BE2C (cell line): Measurements from ENCODE around the gene STAT6.

Source experiments
- DNase-seq: peaks from one replicate; pipeline ENCODE4 v3.0.0-alpha.2; 2020
- H3K27me3 ChIP-seq: fragments of 250-450 bp; sonication (Bioruptor Pico); 2 replicates; pipeline ENCODE4 v1.5.1; 2020; ENCODE audit warnings: mild to moderate bottlenecking
- H3K36me3 ChIP-seq: fragments of 250-450 bp; sonication (Bioruptor Pico); 2 replicates; pipeline ENCODE4 v1.5.1; 2020; ENCODE audit warnings: mild to moderate bottlenecking
- H3K4me1 ChIP-seq: fragments of 250-450 bp; sonication (Bioruptor Pico); 2 replicates; pipeline ENCODE4 v1.5.1; 2020
- H3K4me3 ChIP-seq: 2 replicates; pipeline ENCODE4 v1.5.1; 2011; ENCODE audit warnings: low read depth, low read length
- H3K9me3 ChIP-seq: fragments of 250-450 bp; sonication (Bioruptor Pico); 2 replicates; pipeline ENCODE4 v1.5.1; 2020
- TF ChIP-seq, protein P1 (sequence below): IDR thresholded peaks from 2 replicates; pipeline ENCODE4 v1.5.1; 2012; ENCODE audit warnings: mild to moderate bottlenecking, low read depth, low read length

STAT6 gene

GRCh38 chr12:57129889-57130288, 18.7 kb upstream of the STAT6 start:
- no peaks in the 10 kb centered on the region for H3K27me3 ChIP-seq
- H3K36me3 ChIP-seq, result no peaks in the 10 kb centered on the region
- no peak for DNase-seq
- no peaks in the 10 kb centered on the region for H3K9me3 ChIP-seq
- H3K4me1 ChIP-seq, result peaks cover 5% of the 10 kb centered on the region; the same call in 1 of the 2 replicates
- no peak overlapping the region for H3K4me3 ChIP-seq
- TF ChIP-seq, protein P1, sequence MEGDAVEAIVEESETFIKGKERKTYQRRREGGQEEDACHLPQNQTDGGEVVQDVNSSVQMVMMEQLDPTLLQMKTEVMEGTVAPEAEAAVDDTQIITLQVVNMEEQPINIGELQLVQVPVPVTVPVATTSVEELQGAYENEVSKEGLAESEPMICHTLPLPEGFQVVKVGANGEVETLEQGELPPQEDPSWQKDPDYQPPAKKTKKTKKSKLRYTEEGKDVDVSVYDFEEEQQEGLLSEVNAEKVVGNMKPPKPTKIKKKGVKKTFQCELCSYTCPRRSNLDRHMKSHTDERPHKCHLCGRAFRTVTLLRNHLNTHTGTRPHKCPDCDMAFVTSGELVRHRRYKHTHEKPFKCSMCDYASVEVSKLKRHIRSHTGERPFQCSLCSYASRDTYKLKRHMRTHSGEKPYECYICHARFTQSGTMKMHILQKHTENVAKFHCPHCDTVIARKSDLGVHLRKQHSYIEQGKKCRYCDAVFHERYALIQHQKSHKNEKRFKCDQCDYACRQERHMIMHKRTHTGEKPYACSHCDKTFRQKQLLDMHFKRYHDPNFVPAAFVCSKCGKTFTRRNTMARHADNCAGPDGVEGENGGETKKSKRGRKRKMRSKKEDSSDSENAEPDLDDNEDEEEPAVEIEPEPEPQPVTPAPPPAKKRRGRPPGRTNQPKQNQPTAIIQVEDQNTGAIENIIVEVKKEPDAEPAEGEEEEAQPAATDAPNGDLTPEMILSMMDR, result no peak

DNA sequence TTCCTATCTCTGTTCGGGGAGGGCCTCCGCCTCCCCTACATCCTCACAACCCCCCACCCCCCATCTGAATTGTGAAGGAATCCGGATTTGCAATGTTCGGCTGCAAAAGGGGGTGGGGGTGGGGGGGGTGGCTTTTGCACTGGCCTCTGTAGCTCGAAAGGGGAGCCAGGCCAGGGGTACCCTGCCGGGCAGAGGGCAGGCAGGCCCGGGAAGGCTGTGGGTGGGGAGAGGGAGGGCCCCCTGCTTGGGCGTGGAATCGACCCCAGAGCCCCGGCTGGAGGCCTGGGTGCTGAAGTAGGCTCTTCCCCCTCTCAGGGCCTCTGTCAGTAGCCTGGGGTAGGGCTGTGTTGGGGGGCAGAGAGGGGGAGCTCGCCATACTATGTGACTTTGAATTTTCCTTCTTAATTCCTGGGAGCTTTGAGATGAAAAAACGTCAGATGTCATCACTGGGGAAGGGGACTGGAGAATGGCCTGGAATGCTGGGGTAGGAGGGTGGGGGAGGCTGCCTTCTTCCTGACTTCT, 18.2 kb upstream of the STAT6 start:
- Histone ChIP-seq H3K4me1 (peaks cover 5% of the 10 kb centered on the region; the same call in 1 of the 2 replicates), H3K36me3 (no peaks in the 10 kb centered on the region), H3K4me3 (peak overlapping the region; percentile 87), H3K9me3 (no peaks in the 10 kb centered on the region), H3K27me3 (no peaks in the 10 kb centered on the region)
- DNase-seq, result no peak
- TF ChIP-seq, protein P1, result no peak

- Histone ChIP-seq H3K27me3 (no peaks in the 10 kb centered on the region), H3K4me3 (peak overlapping the region; percentile 87), H3K9me3 (no peaks in the 10 kb centered on the region), H3K4me1 (peaks cover 5% of the 10 kb centered on the region; the same call in 1 of the 2 replicates), H3K36me3 (no peaks in the 10 kb centered on the region)
- TF ChIP-seq, protein P1, result no peak
- no peak for DNase-seq
Observed at GRCh38 chr12:57128519-57129247, 17.5 kb upstream of the STAT6 start.

DNA sequence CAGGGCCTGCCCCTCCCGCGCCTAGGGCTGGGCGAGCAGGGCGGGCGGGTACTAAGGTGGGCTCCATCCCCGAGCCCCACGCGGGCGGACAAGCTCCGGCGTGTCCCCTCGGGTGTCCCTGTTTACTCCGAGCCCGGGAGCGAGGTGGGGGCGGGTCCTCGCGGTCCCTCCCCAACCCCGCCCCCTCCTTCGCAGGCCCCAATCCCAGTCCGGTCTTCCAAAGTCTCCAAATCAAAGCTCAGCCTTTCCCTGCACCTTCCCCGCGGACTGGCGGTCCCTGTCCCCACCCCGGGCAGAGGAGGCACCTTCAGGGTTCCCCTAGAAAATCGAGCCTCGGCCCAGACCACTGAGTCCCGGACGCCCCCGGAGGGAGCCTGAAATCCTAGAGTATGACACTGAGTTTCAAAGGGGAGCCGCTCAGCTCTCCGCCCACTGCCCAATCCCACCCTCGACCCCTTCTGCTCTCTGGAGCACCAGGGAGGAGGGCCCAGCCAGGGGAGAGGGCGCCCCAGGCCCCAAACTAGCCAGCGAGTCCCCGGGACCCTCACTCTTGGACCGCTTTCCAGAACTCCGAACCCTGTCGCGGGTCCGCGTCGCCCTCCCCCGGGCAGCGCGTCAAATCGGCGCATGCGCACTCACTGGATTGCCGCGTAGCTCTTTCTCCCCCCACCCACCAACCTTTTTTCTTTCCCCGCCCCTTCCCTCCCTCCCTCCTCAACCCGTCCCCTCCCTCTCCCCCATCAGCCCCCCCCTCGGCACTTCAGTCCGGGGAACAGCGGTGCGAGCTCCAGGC, 16.8 kb upstream of the STAT6 start, which contains the start of gene LRP1:
Gene LRP1 (plus strand): TSS at position 758 of the 793 bp plus-strand sequence. CDS start 482 bp downstream, outside the sequence.
- no peaks in the 10 kb centered on the region for H3K36me3 ChIP-seq
- H3K27me3 ChIP-seq, result no peaks in the 10 kb centered on the region
- H3K4me1 ChIP-seq, result peaks cover 5% of the 10 kb centered on the region; the same call in 1 of the 2 replicates
- TF ChIP-seq, protein P1, result no peak
- DNase-seq, result peak; percentile 81
- no peaks in the 10 kb centered on the region for H3K9me3 ChIP-seq
- peak within 1 kb of the TSS; percentile 87 for H3K4me3 ChIP-seq

DNA sequence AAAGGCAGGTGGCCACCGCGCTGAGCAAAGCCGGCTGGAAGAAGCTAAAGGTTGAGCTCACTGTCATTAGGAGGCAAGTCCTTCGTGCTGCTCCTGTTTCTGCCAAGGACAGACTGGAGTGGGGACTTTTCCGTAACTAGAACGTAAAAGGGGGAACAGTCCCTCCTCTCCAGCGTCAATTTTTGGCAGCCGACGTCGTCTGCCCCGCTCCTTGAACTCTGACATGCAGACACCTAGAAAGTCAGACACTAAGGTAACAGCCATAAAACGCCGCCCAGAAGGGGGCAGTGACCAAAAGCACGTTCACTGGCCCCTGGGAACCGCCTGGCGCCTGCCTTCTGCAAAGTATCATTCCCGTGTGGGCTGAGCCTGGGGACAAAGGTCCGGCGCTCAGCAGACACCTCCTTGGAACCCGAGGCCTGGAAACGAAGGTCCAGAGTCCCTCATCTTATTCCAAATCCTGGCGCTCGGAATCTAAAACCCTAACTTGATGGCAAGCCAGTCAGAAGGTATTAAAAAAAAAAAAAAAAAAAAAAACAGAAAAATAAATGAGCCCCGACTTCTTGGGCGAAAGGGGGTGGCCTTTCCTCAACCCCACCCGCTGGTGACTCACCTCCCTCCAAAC, 16.1 kb upstream of the STAT6 start:
- TF ChIP-seq, protein P1, result peak; percentile 54
- Histone ChIP-seq H3K4me3 (peak overlapping the region; percentile 87), H3K27me3 (no peaks in the 10 kb centered on the region), H3K4me1 (peaks cover 5% of the 10 kb centered on the region; the same call in 1 of the 2 replicates), H3K9me3 (no peaks in the 10 kb centered on the region), H3K36me3 (no peaks in the 10 kb centered on the region)
- peak; percentile 74 for DNase-seq
